H1 (cell line): Measurements from ENCODE around the gene TSPAN3. TPM values are rescaled to one million over a fixed set of nuclear protein-coding genes. Genes with fewer than 3 reads are reported as not detected.

ENCODE experiments used
- ASH2L ChIP-seq: fragments of 200-600, 300-600 bp; sonication (generic); IDR thresholded peaks from one replicate; pipeline ENCODE4 v1.7.1; 2017; ENCODE audit warnings: low read length
- polyA plus RNA-seq, 7 experiments: library from polyadenylated mRNA; depleted of rRNA in 3 of 7; stranded (reverse) in 5 of 7; unstranded in 2 of 7; fragments of >200 nt in 5 of 7; fragments of 200-250 nt in 2 of 7; gene quantifications; 1 replicate in 5 of 7; 2 replicates in 1 of 7; 4 replicates in 1 of 7; pipeline versions ENCODE4 v1.2.1 to v1.2.3, GENCODE V29; 2011 to 2013; ENCODE audit warnings: missing spikeins in 2 of 7, mixed read lengths in 2 of 7
- total RNA-seq: library from RNA; stranded (reverse); fragmentation: NEBNext Ultra II Directional; extraction: Animal tissue kit (Norgen Biotek cat#: 25700); gene quantifications from 2 replicates; pipeline ENCODE4 v1.2.1, GENCODE V29; 2021
- TF ChIP-seq, protein P1 (sequence below): fragments of 300-600 bp; sonication (generic); IDR thresholded peaks from 2 replicates; pipeline ENCODE4 v1.7.1; 2012; ENCODE audit warnings: low read length, moderate library complexity, mild to moderate bottlenecking, inconsistent platforms; ENCODE audit not compliant: insufficient replicate concordance

TSPAN3 gene
- total and polyA plus RNA-seq, 2 of the 8 experiments (the other 6 are each of a cell fraction or from before 2014, with no cell fraction given) = 107 to 238 TPM

DNA sequence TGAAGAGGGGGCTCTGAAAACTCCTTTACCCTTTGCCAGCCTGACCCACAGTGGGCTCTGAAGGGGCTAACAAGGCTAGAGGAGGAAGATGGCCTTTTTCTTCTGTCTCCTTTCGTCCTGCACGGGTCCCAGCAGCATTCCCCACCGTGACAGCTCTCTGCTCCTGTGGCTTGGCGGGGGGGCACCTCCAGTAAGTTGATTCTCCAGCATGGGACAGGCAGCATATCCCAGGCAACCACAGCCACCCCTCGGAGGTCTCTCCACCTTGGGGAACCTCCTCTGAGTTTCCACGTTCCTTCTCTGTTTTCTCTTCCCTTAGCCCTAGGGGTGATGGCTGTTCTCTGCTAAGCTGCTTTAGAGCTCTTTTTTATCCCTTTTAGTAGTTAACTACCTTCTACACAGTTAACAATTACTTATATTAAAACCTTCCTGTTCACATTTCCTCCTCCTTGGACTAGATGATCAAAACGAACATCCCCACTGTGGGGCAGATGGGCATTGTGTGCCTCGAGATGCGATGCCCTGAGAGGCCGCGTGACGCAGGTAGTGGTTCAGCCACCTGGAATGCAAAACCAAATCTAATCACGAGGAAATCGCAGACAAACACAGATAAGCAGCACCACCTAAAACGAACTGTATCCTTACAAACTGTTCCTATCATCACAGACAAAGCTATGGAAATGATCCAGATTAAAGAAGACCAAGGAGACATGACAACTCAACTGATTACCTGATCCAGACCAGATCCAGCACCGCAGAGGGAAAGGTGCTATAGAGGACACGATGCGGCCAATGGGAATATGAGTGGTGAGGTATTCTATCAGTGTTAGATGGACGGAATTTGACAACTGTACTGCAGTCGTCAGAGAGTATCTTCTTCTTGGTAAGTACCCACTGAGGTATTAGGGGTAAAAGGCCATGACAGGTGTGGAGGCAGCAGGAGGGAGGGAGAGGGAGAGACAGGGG lies 27.7 kb downstream of the TSPAN3 start (continued):
- TF ChIP-seq, protein P1, sequence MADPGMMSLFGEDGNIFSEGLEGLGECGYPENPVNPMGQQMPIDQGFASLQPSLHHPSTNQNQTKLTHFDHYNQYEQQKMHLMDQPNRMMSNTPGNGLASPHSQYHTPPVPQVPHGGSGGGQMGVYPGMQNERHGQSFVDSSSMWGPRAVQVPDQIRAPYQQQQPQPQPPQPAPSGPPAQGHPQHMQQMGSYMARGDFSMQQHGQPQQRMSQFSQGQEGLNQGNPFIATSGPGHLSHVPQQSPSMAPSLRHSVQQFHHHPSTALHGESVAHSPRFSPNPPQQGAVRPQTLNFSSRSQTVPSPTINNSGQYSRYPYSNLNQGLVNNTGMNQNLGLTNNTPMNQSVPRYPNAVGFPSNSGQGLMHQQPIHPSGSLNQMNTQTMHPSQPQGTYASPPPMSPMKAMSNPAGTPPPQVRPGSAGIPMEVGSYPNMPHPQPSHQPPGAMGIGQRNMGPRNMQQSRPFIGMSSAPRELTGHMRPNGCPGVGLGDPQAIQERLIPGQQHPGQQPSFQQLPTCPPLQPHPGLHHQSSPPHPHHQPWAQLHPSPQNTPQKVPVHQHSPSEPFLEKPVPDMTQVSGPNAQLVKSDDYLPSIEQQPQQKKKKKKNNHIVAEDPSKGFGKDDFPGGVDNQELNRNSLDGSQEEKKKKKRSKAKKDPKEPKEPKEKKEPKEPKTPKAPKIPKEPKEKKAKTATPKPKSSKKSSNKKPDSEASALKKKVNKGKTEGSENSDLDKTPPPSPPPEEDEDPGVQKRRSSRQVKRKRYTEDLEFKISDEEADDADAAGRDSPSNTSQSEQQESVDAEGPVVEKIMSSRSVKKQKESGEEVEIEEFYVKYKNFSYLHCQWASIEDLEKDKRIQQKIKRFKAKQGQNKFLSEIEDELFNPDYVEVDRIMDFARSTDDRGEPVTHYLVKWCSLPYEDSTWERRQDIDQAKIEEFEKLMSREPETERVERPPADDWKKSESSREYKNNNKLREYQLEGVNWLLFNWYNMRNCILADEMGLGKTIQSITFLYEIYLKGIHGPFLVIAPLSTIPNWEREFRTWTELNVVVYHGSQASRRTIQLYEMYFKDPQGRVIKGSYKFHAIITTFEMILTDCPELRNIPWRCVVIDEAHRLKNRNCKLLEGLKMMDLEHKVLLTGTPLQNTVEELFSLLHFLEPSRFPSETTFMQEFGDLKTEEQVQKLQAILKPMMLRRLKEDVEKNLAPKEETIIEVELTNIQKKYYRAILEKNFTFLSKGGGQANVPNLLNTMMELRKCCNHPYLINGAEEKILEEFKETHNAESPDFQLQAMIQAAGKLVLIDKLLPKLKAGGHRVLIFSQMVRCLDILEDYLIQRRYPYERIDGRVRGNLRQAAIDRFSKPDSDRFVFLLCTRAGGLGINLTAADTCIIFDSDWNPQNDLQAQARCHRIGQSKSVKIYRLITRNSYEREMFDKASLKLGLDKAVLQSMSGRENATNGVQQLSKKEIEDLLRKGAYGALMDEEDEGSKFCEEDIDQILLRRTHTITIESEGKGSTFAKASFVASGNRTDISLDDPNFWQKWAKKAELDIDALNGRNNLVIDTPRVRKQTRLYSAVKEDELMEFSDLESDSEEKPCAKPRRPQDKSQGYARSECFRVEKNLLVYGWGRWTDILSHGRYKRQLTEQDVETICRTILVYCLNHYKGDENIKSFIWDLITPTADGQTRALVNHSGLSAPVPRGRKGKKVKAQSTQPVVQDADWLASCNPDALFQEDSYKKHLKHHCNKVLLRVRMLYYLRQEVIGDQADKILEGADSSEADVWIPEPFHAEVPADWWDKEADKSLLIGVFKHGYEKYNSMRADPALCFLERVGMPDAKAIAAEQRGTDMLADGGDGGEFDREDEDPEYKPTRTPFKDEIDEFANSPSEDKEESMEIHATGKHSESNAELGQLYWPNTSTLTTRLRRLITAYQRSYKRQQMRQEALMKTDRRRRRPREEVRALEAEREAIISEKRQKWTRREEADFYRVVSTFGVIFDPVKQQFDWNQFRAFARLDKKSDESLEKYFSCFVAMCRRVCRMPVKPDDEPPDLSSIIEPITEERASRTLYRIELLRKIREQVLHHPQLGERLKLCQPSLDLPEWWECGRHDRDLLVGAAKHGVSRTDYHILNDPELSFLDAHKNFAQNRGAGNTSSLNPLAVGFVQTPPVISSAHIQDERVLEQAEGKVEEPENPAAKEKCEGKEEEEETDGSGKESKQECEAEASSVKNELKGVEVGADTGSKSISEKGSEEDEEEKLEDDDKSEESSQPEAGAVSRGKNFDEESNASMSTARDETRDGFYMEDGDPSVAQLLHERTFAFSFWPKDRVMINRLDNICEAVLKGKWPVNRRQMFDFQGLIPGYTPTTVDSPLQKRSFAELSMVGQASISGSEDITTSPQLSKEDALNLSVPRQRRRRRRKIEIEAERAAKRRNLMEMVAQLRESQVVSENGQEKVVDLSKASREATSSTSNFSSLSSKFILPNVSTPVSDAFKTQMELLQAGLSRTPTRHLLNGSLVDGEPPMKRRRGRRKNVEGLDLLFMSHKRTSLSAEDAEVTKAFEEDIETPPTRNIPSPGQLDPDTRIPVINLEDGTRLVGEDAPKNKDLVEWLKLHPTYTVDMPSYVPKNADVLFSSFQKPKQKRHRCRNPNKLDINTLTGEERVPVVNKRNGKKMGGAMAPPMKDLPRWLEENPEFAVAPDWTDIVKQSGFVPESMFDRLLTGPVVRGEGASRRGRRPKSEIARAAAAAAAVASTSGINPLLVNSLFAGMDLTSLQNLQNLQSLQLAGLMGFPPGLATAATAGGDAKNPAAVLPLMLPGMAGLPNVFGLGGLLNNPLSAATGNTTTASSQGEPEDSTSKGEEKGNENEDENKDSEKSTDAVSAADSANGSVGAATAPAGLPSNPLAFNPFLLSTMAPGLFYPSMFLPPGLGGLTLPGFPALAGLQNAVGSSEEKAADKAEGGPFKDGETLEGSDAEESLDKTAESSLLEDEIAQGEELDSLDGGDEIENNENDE = no peak
- TF ChIP-seq ASH2L = no peak
